Esophagus (tissue), 2 donors: ENCODE data around the gene MCC. TPM values are rescaled to one million over a fixed set of nuclear protein-coding genes. Genes with fewer than 3 reads are reported as not detected.

Experiments
- H3K27ac ChIP-seq, 2 donors: one replicate each; pipeline ENCODE4 v1.5.1; 2013; ENCODE audit warnings: low read depth in 2 of 2, mild to moderate bottlenecking in 2 of 2, inconsistent platforms in 1 of 2, low read length in 1 of 2, moderate library complexity in 1 of 2
- H3K27me3 ChIP-seq, 2 donors: one replicate each; pipeline ENCODE4 v1.6.1; 2013; ENCODE audit warnings: low read length in 2 of 2, control low read depth in 1 of 2, mild to moderate bottlenecking in 1 of 2; ENCODE audit not compliant: insufficient read depth in 2 of 2, control insufficient read depth in 1 of 2
- H3K36me3 ChIP-seq, 2 donors: one replicate each; pipeline ENCODE4 v1.6.1; 2013; ENCODE audit warnings: low read length in 1 of 2; ENCODE audit not compliant: control insufficient read depth in 2 of 2, insufficient read depth in 2 of 2
- H3K4me1 ChIP-seq, 2 donors: one replicate each; pipeline ENCODE4 v1.6.1; 2013; ENCODE audit warnings: low read length in 1 of 2; ENCODE audit not compliant: control insufficient read depth in 2 of 2, insufficient read depth in 2 of 2
- H3K4me3 ChIP-seq, 2 donors: one replicate each; pipeline ENCODE4 v1.5.1; 2013; ENCODE audit warnings: low read length in 2 of 2, mild to moderate bottlenecking in 2 of 2, low read depth in 1 of 2, moderate library complexity in 1 of 2
- H3K9me3 ChIP-seq, 2 donors: one replicate each; pipeline ENCODE4 v1.6.1; 2013; ENCODE audit warnings: mild to moderate bottlenecking in 2 of 2, low read depth in 1 of 2, low read length in 1 of 2, moderate library complexity in 1 of 2; ENCODE audit not compliant: control insufficient read depth in 2 of 2, insufficient read depth in 1 of 2
- WGBS, 2 donors: extraction: QIAGEN DNeasy Blood & Tissue Kit; methylation state at CpG; one replicate each; pipeline ENCODE4 v1.1.7; 2013; 5-methylcytosine and 5-hydroxymethylcytosine counted together
- polyA plus RNA-seq, 2 donors: library from polyadenylated mRNA; stranded (reverse); fragments of 200-250 nt; gene quantifications; one replicate each; pipeline ENCODE4 v1.2.3, GENCODE V29; 2013
- donor health status: healthy with polysubstance abuse.
- donor health status: Bipolar disorder and iron deficiency.

Gene MCC
- polyA plus RNA-seq, 2 donors: 7.2 to 8.3 TPM

GRCh38 chr5:113115061-113115460 is 373.2 kb downstream of the MCC start:
- H3K4me3 ChIP-seq: no peak overlapping the region
- no peaks in the 10 kb centered on the region for H3K27me3 ChIP-seq
- 83 to 89% methylated on average over 8 of the region's 8 CpGs for WGBS, 2 donors
- no peak overlapping the region for H3K27ac ChIP-seq
- H3K4me1 ChIP-seq: peaks cover 0 to 9% of the 10 kb centered on the region in 2 donors
- peaks cover 0 to 3% of the 10 kb centered on the region in 2 donors for H3K9me3 ChIP-seq
- peaks cover 2 to 7% of the 10 kb centered on the region in 2 donors for H3K36me3 ChIP-seq

GRCh38 chr5:113114559-113114958 is 373.7 kb downstream of the MCC start:
- Histone ChIP-seq H3K4me3 (no peak overlapping the region), H3K9me3 (peaks cover 0 to 3% of the 10 kb centered on the region in 2 donors)
- WGBS, 2 donors: 90 to 96% methylated on average over 7 of the region's 7 CpGs

GRCh38 chr5:113112435-113112834 is 375.8 kb downstream of the MCC start:
- 43 to 50% methylated on average over 3 of the region's 3 CpGs for WGBS, 2 donors
- H3K27ac ChIP-seq: no peak overlapping the region

More at GRCh38 chr5:113114559-113114958, 373.7 kb downstream of the MCC start:
- Histone ChIP-seq H3K27me3 (no peaks in the 10 kb centered on the region), H3K4me1 (peaks cover 0 to 9% of the 10 kb centered on the region in 2 donors), H3K36me3 (peaks cover 2 to 7% of the 10 kb centered on the region in 2 donors), H3K27ac (no peak overlapping the region)

GRCh38 chr5:113110117-113110516 is 378.1 kb downstream of the MCC start:
- Histone ChIP-seq H3K4me3 (no peak overlapping the region), H3K27me3 (no peaks in the 10 kb centered on the region), H3K36me3 (peaks cover 2% of the 10 kb centered on the region in 2 donors), H3K27ac (no peak overlapping the region), H3K4me1 (no peaks in the 10 kb centered on the region), H3K9me3 (peaks cover 0 to 3% of the 10 kb centered on the region in 2 donors)
- WGBS, 2 donors: 51 to 56% methylated on average over 6 of the region's 6 CpGs

More at GRCh38 chr5:113112435-113112834, 375.8 kb downstream of the MCC start:
- H3K27me3 ChIP-seq: no peaks in the 10 kb centered on the region
- H3K36me3 ChIP-seq: peaks cover 2% of the 10 kb centered on the region in 2 donors
- H3K9me3 ChIP-seq: peaks cover 0 to 3% of the 10 kb centered on the region in 2 donors
- H3K4me3 ChIP-seq: no peak overlapping the region
- no peaks in the 10 kb centered on the region for H3K4me1 ChIP-seq

GRCh38 chr5:113109344-113109743 is 378.9 kb downstream of the MCC start:
- H3K27me3 ChIP-seq: no peaks in the 10 kb centered on the region
- WGBS, 2 donors: 82 to 89% methylated on average over 5 of the region's 5 CpGs
- peaks cover 2% of the 10 kb centered on the region in 2 donors for H3K36me3 ChIP-seq
- H3K9me3 ChIP-seq: no peaks in the 10 kb centered on the region
- no peaks in the 10 kb centered on the region for H3K4me1 ChIP-seq
- H3K4me3 ChIP-seq: no peak overlapping the region
- no peak overlapping the region for H3K27ac ChIP-seq

GRCh38 chr5:113108485-113108884 is 379.8 kb downstream of the MCC start:
- Histone ChIP-seq H3K27me3 (no peaks in the 10 kb centered on the region), H3K27ac (no peak overlapping the region), H3K4me3 (no peak overlapping the region), H3K4me1 (no peaks in the 10 kb centered on the region), H3K36me3 (peaks cover 2 to 3% of the 10 kb centered on the region in 2 donors), H3K9me3 (no peaks in the 10 kb centered on the region)
- WGBS, 2 donors: 91 to 92% methylated on average over 5 of the region's 5 CpGs

- H3K9me3 ChIP-seq: no peaks in the 10 kb centered on the region
- no peak overlapping the region for H3K4me3 ChIP-seq
- no peaks in the 10 kb centered on the region for H3K4me1 ChIP-seq
- no peak overlapping the region for H3K27ac ChIP-seq
- 83 to 91% methylated on average over 2 of the region's 2 CpGs for WGBS, 2 donors
- no peaks in the 10 kb centered on the region for H3K27me3 ChIP-seq
- H3K36me3 ChIP-seq: peaks cover 4 to 6% of the 10 kb centered on the region in 2 donors
These were observed 381.4 kb downstream of the MCC start for GRCh38 chr5:113106821-113107220.

- peaks cover 4 to 12% of the 10 kb centered on the region in 2 donors for H3K36me3 ChIP-seq
- WGBS, 2 donors: 88 to 92% methylated on average over 5 of the region's 5 CpGs
- no peaks in the 10 kb centered on the region for H3K9me3 ChIP-seq
- no peaks in the 10 kb centered on the region for H3K4me1 ChIP-seq
- no peak overlapping the region for H3K4me3 ChIP-seq
- no peak overlapping the region for H3K27ac ChIP-seq
- no peaks in the 10 kb centered on the region for H3K27me3 ChIP-seq
These were observed 382.5 kb downstream of the MCC start for GRCh38 chr5:113105693-113106280.

- Histone ChIP-seq H3K27me3 (no peaks in the 10 kb centered on the region), H3K9me3 (no peaks in the 10 kb centered on the region), H3K4me3 (no peak overlapping the region), H3K4me1 (no peaks in the 10 kb centered on the region), H3K27ac (no peak overlapping the region), H3K36me3 (peaks cover 4 to 12% of the 10 kb centered on the region in 2 donors)
- 83 to 89% methylated on average over 3 of the region's 3 CpGs for WGBS, 2 donors
These were observed 384.9 kb downstream of the MCC start for GRCh38 chr5:113103330-113103729.

GRCh38 chr5:113102121-113102531 is 386.1 kb downstream of the MCC start:
- no peaks in the 10 kb centered on the region for H3K4me1 ChIP-seq
- H3K27me3 ChIP-seq: no peaks in the 10 kb centered on the region
- H3K36me3 ChIP-seq: peaks cover 4 to 16% of the 10 kb centered on the region in 2 donors
- H3K9me3 ChIP-seq: no peaks in the 10 kb centered on the region
- no peak overlapping the region for H3K27ac ChIP-seq
- WGBS, 2 donors: 91 to 93% methylated on average over 1 of the region's 1 CpG
- no peak overlapping the region for H3K4me3 ChIP-seq
